ENCODE data around the gene CSF2RB. TPM values are rescaled to one million over a fixed set of nuclear protein-coding genes. Genes with fewer than 3 reads are reported as not detected.
"Not testable (repeated sequence)": the region's sequence is repeated elsewhere in the genome, so short reads cannot be mapped to it uniquely, and the experiment has no call there.

CSF2RB gene
- total RNA-seq, 1 donor from 2014 or later = not detected

DNA sequence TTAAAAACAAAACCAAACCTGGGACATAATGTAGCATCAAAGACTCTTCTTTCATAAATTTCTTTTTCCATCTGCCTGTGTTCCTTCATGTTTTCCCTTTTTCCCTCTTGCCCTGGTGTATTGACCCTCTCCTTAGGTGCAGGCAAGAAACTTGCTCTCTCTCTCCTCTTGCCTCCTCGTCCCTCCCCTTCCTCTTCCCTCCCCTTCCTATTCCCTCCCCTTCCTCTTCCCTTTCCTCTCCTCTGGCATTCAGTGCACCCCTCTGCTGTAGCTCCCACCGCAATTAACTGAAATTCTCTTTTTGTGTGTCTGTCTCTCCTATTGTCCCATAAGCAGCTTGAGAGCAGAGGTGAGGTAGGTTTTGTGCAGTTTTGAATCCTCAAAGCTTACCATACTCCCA lies 49.9 kb downstream of the CSF2RB start:
- no peak for DNase-seq (ENCODE audit: low read depth)

GRCh38 chr22:36964106-36964505 lies 50.7 kb downstream of the CSF2RB start:
- DNase-seq (ENCODE audit: low read depth) = no peak

GRCh38 chr22:36965696-36966095 lies 52.3 kb downstream of the CSF2RB start:
- DNase-seq (ENCODE audit: low read depth) = no peak

- no peak for DNase-seq (ENCODE audit: low read depth)
These were observed 53.6 kb downstream of the CSF2RB start for GRCh38 chr22:36966851-36967540.

DNA sequence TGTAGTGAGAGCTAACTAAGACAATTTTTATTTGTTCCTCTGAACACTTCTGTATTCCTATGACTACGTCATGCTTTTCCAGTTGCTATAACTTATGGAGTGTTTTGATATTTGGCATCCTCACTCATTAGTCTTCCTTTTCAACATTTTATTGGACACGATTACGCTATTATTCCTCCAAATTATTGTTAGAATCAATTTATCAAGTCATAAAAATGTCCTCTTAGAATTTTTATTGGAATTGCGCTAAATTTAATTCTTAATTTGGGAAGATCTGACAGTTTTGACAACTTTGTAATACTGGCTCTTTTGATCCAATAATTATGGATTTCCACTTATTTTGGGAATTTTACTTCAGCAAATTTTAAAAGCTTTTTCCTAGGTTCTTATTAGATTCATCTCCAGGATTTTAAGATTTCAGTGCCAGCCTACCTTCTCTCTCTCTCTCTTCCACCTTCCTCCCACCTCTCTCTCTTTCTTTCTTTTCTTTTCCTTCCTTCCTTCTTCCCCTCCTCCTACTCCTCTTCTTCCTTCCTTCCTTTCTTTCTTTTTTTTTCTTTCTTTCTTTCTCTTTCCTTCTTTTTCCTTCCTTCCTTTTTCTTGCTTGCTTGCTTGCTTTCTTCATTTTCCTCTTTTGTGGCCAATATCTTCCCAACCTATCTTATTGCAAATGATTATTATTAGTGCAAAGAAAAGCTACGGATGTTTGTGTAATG lies 55.0 kb downstream of the CSF2RB start:
- no peak for DNase-seq (ENCODE audit: low read depth)

DNA sequence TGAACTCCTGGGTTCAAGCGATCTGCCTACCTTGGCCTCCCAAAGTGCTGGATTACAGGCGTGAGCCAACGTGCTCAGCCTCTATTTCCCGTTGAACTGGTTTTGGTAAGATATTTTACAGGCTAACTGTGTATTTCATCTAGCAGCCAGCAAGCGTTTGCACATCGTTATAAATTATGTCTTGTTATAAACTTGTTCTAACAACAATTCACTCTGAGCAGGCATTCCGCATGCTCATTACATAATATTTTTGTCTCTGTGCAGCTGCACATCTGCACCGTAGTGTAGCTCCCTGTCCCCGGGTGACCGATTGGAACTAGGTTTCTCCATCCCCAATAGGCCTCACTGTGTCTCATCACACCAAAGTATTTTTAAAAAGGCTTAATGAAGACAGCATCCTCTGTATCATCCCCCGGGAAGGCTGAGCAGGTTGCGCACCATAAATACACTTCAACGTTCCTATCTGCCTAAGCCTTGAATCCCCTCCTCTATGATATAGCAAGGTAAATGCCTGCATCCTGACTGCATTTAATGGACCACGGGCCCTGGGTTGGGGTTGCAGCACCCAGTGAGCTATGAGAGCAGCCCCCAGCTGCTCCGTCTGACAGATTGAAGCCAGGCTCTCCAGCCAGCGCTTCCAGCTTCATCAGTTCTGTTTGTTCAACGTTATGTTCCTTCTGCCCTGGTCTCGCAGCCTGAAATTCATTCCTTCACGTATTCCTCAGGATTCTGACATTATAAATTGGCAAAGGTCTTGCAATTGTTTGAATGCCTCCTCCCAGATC lies 58.1 kb downstream of the CSF2RB start:
- no peak for DNase-seq (ENCODE audit: low read depth)

DNA sequence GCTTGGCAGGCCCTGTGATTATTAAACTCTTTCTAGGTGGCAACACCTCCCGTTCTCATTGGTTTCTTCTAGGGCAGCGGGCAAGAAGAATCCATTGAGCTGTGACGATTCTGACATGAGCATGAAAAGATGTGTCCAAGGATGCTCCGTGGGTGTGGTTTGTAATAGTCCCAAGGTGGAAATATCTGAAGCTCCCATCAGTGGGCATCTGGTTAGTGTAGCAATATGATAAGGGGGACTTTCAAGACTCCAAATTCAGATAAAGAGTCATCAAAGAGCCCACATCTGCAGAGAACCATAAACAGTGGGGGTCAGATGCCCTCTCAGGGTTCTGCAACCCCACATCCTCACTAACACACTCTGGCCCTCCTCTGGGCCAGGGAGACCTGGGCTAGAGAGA lies 63.2 kb downstream of the CSF2RB start:
- no peak for DNase-seq (ENCODE audit: low read depth)

DNA sequence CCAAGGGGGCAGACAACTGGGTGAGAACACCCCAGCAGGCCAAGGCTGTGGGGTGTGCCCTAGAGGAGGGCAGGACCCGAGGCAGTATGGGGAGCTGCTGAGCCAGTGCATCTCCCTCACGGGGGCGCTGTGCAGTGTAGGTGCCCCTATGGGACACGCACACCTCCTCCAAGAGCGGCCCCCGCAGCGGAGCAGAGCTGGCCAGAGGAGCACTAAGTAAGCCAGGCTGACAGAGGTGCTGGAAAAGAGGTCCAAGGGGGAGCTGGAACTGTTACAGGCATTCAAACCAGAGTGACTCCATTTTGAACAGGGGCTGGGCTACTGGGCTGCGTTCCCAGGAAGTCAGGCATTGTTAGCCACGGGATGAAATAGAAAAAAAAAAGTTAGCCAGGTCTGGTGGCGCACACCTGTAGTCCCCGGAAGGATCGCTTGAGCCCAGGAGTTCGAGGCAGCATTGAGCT lies 64.0 kb downstream of the CSF2RB start:
- DNase-seq (ENCODE audit: low read depth) = peak; percentile 25

DNA sequence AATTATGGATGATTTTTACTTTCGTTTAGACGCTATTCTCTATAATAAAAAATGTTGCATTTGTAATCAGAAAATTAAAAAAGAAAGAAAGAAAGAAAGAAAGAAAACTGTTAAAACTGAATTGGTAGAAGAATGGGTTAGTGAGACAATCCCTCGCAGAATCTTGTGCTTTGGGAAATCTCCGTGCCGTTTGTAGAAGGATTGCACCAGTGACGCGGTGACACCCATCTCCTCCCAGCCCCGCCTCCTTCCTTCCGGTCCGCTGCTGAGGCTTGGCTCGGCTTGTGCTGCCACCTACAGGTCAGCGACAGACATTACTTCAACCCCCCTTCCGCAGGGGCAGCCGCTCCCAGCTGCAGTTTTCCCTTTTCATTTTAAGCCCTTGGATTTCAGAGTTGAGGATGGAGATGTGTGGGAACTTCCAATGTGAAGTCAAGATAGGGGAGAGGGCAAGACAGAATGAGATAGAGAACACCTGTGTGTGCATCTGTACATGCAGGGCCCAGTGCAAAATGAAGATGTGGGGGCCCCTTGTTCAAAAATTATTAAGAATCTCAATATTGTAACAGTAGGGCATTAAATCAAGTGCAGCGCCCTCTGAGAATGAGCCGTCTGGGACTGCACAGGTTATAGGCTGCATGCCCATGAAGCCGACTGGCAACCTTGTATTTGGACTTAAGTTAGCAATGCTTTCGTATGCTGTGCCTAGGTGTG lies 64.7 kb downstream of the CSF2RB start:
- peak; percentile 83 for DNase-seq (ENCODE audit: low read depth)

- DNase-seq (ENCODE audit: low read depth) = no peak
These were observed 65.8 kb downstream of the CSF2RB start for GRCh38 chr22:36979016-36979910.

- DNase-seq (ENCODE audit: low read depth) = no peak
These were observed 67.9 kb downstream of the CSF2RB start for GRCh38 chr22:36981247-36981775.

GRCh38 chr22:36982136-36982535 lies 68.7 kb downstream of the CSF2RB start:
- DNase-seq (ENCODE audit: low read depth) = no peak

- DNase-seq (ENCODE audit: low read depth) = no peak
These were observed 71.9 kb downstream of the CSF2RB start for GRCh38 chr22:36985211-36985889.

GRCh38 chr22:36986242-36986821 lies 72.9 kb downstream of the CSF2RB start:
- no peak for DNase-seq (ENCODE audit: low read depth)

- DNase-seq (ENCODE audit: low read depth) = no peak
These were observed 74.8 kb downstream of the CSF2RB start for GRCh38 chr22:36988075-36988832.

- DNase-seq (ENCODE audit: low read depth) = not testable (repeated sequence)
These were observed 75.6 kb downstream of the CSF2RB start for GRCh38 chr22:36989012-36989411.

All from myocyte (in vitro differentiated cells).